Activated CD8-positive, alpha-beta memory T cell treated with anti-CD3 and anti-CD28 coated beads, Interleukin-2, amount 50 U/mL, for 1 hour (primary cell): Measurements from ENCODE around the gene CNOT6.
"Not testable (repeated sequence)": the region's sequence is repeated elsewhere in the genome, so short reads cannot be mapped to it uniquely, and the experiment has no call there.

Experiments
- DNase-seq: peaks from one replicate; pipeline ENCODE4 v3.0.0-alpha.2; 2020; ENCODE audit errors: extremely low read depth

CNOT6 gene

DNA sequence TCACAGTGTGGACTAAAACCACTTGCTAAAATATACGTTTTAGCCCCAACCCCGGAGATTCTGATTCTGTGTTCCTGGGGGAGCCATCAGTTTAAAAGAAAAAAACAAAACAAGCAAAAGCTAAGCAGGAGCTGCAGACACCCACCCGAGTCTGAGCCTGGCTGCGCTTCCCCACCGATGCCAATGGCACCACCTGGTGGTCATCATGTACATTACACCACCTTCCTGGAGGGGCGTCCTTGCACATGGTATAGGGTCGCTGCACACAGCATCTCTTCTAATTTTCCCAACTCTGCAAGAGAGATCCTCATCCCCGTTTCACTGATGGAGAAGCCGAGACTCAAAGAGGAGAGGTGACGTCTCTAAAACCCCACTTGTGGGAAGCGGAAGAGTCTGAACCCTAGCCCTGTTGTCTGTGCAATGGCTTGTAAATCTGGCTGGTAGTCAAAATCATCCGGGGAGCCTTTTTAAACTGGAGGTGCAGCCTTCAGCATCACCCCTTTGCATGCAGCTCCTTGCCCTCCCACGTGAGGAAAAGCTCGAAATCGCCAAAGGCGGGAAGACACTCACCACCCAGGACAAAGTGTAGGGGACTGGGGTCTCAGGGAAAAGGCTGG is 23.1 kb upstream of the CNOT6 start:
- DNase-seq: no peak

DNA sequence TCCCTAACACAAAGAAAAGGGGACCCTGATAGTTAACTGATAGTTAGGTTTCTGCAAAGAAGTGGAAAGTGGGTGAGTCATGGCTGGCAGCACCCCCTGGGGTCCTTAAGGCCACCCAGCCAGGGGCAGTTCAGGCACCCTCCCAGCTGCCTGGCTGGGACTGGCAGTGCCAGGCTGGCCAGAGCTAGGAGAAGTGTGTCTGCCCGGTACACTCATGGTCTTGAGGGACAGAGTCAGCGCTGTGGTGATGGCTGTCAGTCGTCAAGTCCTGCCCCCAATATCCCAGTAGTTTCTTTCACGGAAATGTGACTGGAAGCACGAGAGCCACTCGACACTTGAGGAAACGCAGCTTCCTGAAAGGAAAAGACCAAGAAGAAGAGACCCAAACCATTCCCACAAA is 22.3 kb upstream of the CNOT6 start:
- no peak for DNase-seq

DNA sequence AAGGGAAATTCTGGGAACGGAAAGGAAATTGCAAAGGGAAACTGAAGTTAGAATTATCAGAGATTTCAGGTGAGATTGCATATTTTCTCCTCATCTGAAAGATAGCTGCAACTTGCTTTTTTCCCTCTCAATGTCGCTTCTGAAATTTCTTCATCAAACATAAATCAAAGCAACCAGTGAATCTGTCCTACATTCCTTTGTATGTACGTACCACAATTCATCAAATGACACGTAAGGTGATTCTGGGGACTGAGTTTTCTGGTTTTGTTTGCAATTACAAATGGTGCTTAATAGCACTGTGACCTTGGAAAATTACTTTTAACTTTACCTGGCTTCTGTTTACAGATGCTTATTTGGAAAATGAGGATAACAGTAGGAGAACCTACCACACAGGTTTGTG is 21.9 kb upstream of the CNOT6 start:
- DNase-seq: no peak

DNA sequence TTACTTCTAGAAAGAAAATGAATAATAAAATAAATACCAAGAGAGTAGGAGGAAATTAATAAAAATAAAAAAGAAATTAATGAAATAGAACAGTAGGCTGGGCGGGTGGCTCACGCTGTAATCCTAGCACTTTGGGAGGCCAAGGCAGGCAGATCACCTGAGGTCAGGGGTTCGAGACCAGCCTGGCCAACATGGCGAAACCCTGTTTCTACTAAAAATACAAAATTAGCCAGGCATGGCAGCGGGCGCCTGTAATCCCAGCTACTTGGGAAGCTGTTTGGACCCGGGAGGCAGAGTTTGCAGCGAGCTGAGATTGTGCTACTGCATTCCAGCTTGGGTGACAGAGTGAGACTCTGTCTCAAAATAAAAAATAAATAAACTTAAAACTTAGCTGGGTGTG is 20.8 kb upstream of the CNOT6 start:
- not testable (repeated sequence) for DNase-seq

DNA sequence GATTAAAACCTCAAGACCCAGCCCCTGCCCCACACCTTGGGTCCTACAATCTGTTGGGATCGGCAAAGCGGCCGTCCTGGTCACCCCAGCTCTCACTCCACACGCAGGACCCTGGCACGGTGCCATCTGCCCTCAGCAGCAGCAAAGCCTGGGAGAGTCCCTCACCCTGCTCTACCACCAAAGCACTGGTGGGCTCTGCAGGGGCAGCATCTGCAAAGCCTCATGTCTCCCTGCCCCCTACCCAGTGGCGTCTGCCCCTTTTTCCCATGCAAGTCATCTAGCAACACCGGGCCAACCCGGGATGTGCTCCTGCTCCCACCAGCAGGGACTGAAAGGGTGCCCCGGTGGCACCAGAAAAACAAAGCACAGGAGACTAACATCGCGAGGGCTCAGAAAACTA is 19.6 kb upstream of the CNOT6 start:
- no peak for DNase-seq

DNA sequence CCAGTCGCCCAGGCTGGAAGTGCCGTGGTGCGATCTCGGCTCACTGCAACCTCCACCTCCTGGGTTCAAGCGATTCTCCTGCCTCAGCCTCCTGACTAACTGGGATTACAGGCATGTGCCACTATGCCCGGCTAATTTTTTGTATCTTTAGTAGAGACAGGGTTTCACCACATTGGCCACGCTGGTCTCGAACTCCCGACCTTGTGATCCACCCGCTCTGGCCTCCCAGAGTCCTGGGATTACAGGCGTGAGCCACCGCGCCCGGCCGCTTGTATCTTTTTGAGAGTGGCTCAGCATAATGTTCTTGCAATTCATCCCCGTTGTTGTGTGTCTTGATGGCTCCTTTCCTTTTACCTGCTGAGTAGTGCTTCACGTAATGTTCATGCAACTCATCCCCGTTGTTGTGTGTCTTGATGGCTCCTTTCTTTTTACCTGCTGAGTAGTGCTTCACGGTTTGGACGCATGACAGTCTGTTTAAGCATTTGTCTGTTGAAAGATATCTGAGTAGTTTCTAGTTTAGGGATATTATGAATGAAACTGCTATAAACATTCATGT is 18.1 kb upstream of the CNOT6 start:
- DNase-seq: not testable (repeated sequence)

DNA sequence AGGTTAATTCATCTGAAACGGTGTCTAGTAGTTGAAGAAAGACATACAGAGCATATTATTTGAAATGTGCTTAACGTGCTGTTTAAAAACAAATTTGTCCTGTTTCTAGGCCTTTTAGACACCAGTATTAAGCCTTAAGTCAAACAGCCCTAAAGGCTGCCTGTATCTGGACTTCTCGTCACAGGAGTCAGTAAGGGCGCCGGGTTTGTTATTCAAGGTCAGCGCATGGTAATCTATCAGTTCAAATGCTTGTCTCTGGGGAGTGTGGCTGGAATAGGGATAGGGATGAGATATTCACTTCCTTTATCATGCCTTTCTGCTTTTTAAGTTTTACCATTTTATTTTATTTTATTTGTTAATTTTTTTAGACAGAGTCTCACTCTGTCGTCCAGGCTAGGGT is 9.4 kb upstream of the CNOT6 start:
- DNase-seq: no peak

DNA sequence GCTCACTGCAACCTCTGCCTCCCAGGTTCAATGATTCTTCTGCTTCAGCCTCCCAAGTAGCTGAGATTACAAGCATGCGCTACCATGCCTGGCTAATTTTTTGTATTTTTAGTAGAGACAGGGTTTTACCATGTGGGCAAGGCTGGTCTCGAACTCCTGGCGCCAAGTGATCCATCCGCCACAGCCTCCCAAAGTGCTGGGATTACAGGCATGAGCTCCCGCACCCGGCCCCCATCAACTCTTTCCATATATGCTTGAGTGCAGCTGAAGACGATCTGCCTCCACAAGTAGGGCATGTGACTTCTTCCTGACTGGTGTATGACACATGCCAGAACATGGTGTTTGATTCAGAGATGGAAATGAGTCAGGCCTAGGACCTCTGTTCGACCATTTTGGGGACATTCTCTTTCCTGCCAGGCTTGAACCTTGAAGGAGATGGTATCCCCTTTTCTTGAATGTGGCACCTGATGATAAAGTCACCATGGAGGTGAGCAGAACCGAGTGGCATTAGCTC is 7.5 kb upstream of the CNOT6 start:
- DNase-seq: no peak

DNA sequence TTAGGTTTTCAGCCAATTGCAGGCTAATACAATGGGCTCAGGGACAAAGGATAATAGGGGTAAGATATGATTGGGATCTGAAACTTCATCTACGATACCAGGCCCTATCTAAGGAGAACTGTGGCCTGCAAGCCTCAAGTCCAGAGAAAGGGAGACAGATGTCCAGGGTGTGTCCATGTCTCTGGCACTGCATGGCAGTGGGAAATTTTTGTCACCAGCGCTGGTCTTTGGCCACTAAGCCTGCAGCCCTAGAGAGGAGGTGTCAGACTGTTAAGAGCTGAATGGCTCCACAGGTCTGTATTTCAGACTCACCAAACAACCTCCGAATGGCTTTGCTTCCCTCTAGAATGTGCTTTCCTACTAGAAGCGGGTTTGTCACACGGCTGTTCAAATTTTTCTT is 6.6 kb upstream of the CNOT6 start:
- no peak for DNase-seq

DNA sequence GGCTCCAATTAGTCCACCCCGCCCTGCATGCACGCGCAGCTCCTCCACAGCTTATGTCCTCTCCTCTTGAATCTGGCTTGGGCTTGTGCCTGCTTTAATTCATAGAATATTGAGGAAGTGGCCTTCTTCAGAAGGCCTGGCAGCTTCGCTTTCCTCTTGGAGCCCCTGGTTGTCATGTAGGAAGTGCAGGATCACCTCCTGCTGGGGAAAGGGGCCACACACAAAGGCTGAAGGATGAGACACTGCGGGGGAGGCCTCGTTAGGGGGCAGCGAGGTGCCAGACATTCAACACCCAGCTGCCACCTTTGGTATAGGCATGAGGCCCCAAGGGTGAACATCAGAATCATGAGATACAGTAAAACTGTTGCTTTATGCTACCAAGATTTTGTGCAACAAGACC is 2.7 kb upstream of the CNOT6 start:
- DNase-seq: no peak

DNA sequence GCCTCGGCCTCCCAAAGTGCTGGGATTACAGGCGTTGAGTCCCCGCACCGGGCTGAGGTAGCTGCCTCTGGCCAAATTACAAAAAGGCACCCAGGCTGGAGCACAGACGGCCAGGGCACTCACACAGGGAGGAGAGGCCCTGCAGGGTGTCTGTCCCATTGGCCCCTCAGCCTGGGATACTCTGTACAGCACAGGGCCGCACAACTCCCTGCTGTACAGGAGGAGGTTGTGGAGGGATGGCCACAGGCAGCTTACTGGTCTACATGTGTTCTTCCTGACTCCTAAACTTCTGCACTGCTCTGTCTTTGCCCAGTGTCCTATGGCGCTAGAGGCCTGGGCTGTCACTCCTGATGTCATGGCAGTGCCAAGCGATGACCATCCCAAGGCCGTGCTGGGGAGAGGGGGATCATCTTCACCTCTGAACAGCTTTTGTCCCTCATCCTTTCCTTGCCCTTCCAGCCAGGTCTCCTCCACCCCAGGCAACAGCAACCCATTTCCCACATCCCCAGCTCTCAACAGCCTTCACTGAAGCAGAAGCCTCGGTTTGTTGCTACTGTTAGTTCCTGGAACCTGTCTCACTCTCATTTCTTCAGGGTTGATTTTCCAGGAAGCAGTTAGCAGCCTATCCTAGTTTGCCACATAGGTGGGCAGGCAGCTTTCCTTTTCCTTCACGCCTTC is 1.8 kb upstream of the CNOT6 start:
- no peak for DNase-seq

DNA sequence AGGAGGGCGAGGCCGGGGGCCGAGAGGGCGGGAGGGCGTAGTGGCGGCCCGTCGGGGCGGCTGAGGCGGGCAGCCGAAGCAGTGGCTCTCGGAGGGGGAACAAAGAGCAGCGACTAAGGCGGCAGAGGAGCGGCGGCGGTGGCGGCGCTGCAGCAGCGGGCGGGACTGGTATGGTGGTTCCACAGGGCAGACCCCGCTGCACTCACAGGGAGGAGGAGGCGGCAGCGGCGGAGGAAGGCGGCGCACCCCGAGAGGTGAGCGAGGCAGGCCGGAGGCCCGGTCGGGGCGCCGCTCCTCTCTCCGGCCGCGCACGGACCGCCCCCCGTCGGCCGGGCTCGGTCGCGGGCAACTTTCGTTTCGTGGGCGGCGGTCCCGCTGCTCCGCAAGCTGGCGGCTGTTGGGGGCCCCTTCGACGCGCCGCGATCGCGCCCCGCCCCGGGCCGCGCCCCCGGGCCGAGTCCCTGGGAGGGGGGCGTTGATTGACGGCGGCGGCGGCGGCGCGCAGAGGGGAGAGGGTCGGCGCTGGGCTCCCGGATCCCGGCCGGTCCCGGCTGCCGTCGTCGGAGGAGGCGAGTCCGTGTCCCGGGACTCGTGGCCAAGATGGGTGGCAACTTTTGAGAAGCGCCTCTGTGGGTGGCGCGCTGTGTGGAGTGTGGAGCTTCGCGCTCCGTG is 467 bp downstream of the CNOT6 start:
- no peak for DNase-seq

DNA sequence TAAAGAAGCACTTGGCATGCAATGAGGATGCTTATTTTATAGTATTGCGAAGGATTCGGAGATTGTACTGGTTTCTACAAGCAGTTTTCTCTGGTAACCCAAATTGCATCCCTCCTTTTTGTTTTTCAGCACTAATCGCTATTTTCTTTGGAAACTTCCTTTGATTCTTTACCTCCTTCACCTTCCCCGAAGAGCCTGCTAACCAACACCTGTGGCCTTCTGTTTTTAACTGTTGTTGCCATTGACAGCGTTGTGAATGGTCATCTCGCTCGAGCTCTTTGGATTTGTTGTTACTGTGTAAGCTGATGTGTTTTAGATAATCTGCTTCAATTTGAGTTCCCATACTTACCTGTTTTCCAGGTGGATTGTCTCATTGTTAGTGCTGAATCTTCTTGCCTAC is 1.1 kb downstream of the CNOT6 start:
- DNase-seq: no peak

DNA sequence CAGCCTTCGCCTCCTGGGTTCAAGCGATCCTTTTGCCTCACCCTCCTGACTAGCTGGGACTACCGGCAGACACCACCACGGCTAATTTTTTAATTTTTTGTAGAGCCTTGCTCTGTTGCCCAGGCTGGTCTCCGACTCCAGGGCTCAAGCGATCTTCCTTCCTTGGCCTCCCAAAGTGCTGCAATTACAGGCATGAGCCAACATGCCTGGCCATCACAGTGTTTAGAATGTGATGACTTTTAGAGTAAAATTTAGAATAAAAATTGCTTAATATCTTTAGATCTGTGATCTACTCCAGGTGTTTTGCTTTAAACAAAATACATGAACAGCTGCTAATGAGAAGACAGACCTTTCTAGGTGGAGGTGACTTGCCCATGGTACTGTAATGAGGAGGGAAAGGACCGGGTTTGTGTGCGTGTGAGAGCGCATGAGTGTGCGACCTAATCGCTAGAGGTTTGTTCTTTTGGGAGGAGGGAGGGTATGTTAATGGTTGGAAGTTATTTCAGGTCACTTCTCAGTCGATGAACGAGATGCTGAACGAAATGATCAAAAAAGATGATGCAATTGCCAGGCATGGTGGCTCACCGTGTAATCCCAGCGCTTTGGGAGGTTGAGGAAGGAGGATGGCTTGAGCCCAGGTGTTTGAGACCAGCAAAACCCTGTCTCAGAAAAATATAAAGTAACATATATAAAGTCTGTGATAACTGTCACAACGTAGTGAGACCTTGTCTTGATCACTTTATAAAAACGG is 2.0 kb downstream of the CNOT6 start:
- DNase-seq: no peak

DNA sequence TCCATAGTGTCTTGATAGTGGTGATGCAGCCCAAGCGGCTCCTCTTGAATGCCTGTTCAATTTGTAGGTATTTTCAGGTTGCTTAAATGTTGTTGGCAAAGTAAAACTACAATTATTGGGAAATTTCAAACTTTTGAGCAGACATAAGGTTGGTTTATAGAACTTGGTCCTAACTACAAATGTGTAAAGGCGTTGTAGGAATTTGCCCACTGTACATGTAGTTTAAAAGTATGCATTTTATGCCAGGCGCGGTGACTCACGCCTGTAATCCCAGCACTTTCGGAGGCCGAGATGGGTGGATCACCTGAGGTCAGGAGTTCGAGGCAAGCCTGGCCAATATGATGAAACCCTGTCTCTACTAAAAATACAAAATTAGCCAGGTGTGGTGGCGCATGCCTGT is 2.6 kb downstream of the CNOT6 start:
- not testable (repeated sequence) for DNase-seq

DNA sequence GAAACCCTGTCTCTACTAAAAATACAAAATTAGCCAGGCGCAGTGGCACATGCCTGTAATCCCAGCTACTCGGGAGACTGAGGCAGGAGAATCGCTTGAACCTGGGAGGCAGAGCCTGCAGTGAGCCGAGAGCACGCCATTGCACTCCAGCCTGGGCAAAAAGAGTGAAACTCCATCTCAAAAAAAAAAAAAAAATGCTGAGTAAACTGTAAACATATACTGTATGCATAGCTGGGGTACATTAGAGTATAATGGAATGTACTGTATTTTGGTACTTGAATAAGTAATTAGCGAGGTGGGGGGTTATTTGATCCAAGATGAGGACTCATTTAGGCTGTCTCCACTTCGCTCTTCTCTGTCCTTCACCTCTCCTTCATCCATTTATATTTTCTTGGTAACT is 3.7 kb downstream of the CNOT6 start:
- not testable (repeated sequence) for DNase-seq

DNA sequence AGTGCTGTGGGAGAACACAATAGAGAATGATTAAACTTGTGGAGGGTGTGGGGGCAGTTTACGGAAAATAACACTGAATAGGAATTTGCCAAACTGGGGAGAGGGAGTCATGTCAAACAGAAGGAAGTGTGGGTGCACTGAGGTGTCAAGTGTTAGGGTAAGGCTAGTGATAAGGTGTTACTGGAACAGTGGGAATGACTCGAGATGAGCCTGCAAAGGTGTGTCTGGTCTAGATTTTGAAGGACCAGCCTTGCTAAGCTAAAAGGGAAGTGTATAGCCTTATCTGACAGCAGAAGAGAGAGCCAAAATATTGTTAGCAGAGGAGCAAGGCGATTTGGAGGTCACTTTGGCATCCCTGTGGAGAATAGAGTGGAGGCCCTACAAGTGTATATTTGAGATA is 4.2 kb downstream of the CNOT6 start:
- no peak for DNase-seq

DNA sequence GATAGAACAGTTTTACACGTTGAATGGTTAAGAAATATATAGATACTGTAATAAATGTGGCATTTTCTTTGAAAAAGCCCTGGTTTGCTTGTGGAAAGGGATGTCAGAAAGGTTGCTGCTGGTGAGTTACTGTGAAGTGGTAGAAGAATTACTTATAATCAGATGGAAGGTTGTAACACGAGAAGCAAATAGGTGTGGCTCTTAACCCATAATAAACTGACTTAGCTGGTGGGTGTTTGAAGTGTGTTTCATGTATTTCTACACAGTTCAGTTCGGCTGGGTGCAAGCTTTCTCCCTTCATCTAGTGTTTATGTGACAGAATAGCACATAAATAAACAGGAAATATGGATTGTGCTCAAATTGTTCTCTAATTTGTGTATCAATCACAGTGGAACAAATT is 5.5 kb downstream of the CNOT6 start:
- DNase-seq: no peak

DNA sequence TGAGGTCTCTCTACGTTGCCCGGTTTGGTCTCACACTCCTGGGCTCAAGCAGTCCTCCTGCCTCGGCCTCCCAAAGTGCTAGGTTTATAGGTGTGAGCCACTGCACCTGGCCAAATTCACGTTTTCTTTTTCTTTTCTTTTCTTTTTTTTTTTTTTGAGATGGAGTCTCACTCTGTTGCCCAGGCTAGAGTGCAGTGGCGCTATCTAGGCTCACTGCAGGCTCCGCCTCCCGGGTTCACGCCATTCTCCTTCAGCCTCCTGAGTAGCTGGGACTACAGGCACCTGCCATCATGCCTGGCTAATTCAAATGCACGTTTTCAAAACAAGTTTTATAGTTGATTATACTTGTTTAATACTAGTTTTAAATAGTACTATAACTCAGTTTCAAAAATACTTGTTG is 6.1 kb downstream of the CNOT6 start:
- not testable (repeated sequence) for DNase-seq

DNA sequence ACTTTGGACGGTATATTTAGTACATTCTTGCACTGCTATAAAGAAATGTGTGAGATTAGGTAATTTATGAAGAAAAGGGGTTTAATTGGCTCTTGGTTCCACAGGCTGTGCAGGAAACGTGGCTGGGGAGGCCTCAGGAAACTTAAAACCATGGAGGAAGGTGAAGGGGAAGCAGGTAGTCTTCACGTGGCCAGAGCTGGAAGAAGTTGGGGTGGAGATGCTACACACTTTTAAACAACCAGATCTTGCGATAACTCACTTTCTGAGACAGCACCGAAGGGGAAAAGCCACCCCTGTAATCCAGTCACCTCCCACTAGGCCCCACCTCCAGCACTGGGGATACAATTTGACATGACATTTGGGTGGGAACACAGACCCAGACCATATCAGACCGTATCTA is 13.5 kb downstream of the CNOT6 start:
- DNase-seq: no peak

DNA sequence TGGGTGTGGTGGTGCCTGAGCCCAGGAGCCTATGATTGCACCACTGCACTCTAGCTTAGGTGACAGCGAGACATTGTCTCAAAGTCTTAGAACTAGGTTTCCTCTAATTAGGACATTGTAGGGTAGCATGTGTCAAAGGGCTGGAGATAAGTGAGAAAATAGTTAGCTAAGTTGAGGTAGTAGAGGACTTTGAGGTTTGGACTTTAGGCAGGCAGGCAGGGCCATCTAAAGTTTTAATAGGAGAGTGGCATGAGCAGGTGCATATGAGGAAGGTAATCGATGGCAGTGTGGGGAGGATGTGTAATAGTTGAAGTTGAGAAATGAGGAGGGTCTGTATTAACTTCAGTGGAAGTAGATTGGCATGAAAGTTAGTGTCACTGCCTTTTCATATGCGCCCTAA is 21.1 kb downstream of the CNOT6 start:
- DNase-seq: no peak

DNA sequence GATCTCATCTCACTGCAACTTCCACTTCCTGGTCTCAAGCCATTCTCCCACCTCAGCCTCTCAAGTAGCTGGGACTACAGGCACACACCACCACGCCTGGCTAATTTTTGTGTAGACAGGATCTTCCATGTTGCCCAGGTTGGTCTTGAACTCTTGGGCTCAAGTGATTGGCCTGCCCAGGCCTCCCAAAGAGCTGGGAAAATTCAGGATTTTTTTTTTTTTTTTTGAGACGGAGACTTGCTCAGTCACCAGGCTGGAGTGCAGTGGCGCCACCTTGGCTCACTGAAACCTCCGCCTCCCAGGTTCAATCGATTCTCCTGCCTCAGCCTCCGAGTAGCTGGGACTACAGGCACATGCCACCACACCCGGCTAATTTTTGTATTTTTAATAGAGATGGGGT is 21.8 kb downstream of the CNOT6 start:
- DNase-seq: not testable (repeated sequence)
